ENCODE results near the gene RPS6KA2.

RPS6KA2 gene

DNA sequence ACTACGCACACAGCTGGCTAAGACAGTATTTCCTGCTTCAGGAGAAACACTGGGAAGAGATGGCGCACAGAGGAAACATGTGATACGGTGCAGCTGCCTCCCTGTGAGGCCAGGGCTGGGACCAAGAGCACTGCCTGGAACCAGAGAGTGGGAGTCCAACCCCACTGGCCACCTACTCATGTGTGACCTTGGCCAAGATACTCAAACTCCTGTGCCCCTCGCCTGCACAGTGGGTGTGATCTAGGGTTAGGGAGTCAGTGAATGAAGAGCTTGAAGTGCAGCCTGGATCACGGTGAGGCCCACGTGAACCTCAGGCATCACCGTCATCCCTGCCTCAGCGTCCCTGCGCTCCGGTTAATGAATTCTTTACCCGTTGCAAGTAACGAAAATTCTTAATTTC lies 202.6 kb downstream of the RPS6KA2 start:
- Mint-ChIP-seq H3K27me3 (peaks cover 17% of the 10 kb centered on the region), H3K27ac (no peak overlapping the region), H3K9me3 (peaks cover 2% of the 10 kb centered on the region), H3K36me3 (peaks cover 4% of the 10 kb centered on the region), H3K4me1 (peaks cover 21% of the 10 kb centered on the region), H3K4me3 (no peak overlapping the region)
- DNase-seq, result no peak
- CTCF ChIA-PET, result no interaction called here

DNA sequence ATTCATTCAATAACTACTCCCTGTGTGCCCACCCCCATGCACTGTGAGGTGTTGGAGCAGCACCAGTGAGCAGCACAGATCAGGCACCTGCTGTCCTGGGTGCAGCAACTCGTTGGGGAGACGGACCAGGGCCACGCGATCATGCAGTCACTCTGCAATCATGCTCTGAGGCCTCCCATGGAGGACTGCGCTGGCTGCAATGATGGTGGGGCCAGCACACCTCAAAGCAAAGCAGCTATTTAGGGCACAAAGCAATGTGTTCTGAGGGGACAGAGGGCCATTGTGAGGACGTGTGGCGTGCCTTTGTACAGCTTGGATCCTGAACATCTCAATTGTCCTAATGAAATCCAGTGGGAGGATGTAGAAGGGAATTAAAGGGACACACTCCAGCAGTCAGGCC lies 203.3 kb downstream of the RPS6KA2 start:
- peaks cover 2% of the 10 kb centered on the region for H3K36me3 Mint-ChIP-seq

GRCh38 chr6:166423051-166423745 lies 203.9 kb downstream of the RPS6KA2 start:
- no peak overlapping the region for H3K27ac Mint-ChIP-seq

More for the DNA sequence above, 203.3 kb downstream of the RPS6KA2 start:
- peaks cover 17% of the 10 kb centered on the region for H3K27me3 Mint-ChIP-seq
- peaks cover 28% of the 10 kb centered on the region for H3K4me1 Mint-ChIP-seq
- no peak for DNase-seq
- no peak overlapping the region for H3K27ac Mint-ChIP-seq
- CTCF ChIA-PET, result interaction anchor here (1.2 kb wide), 1 partner anchor 11 kb away, joined by 4 read pairs; no protein-coding TSS in a partner anchor
- H3K9me3 Mint-ChIP-seq, result peaks cover 2% of the 10 kb centered on the region
- H3K4me3 Mint-ChIP-seq, result no peak overlapping the region

DNA sequence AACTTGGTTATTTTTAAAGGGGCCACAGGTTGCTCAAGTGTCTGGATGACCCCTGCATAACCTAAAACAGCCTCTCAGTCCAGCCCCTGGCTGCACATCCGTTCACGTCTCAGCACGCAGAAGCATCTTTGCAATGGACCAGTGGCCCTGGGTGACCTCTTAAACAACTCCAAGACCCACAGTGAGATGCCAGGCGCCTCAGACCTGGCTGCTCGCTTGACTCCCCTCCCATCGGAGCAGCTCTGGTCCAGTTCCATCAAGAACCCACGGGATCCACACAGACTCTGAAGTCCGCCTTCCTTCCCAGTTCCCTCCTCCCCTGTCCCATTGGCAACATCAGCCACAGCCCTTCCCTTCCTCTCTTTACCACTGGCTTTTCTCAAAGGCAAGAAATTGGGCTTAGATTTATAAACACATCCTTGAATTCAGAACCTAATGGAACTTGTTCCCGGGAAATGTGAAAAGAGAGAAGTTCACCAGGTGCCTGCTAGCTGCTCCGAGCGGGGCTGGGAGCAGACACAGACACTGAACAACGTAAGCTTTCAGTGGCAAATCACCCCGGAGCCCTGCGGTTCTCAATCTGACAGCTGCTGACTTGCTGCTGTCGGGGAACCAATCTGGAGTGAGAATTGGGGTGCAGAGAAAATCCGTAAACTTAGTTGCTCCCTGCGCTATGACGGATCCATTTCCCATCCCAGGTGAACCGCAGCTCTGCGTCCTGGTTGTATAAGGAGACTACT lies 204.7 kb downstream of the RPS6KA2 start:
- CTCF ChIA-PET, result no interaction called here

More at GRCh38 chr6:166423051-166423745, 203.9 kb downstream of the RPS6KA2 start:
- peaks cover 34% of the 10 kb centered on the region for H3K4me1 Mint-ChIP-seq
- DNase-seq, result no peak
- H3K9me3 Mint-ChIP-seq, result no peaks in the 10 kb centered on the region
- CTCF ChIA-PET, result interaction anchor here (1.2 kb wide), 1 partner anchor 12 kb away, joined by 4 read pairs; no protein-coding TSS in a partner anchor
- H3K27me3 Mint-ChIP-seq, result peaks cover 17% of the 10 kb centered on the region
- H3K4me3 Mint-ChIP-seq, result no peak overlapping the region
- peaks cover 4% of the 10 kb centered on the region for H3K36me3 Mint-ChIP-seq

DNA sequence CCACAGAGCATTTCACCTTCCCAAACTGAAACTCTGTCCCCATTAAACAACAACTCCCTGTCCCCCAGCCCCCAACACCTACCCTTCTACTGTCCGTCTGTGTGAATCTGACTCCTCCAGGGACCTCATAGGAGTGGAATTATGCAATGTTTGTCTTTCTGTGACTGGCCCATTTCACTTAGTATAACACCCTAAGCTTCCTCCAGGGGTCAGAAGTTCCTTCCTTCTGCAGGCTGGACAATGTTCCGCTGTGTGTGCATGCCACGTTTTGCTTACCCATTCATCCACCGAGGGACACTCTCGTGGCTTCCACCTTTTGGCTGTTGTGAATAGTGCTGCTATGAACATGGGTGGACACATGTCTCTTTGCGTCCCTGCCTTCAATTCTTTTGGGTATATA lies 206.7 kb downstream of the RPS6KA2 start:
- Mint-ChIP-seq H3K36me3 (peaks cover 24% of the 10 kb centered on the region), H3K4me1 (peaks cover 62% of the 10 kb centered on the region), H3K9me3 (peaks cover 13% of the 10 kb centered on the region), H3K4me3 (no peak overlapping the region), H3K27me3 (peaks cover 14% of the 10 kb centered on the region), H3K27ac (peak overlapping the region; percentile 95)
- DNase-seq, result no peak
- CTCF ChIA-PET, result no interaction called here

More for the DNA sequence above, 204.7 kb downstream of the RPS6KA2 start:
- Mint-ChIP-seq H3K9me3 (peaks cover 2% of the 10 kb centered on the region), H3K4me3 (no peak overlapping the region), H3K36me3 (peaks cover 5% of the 10 kb centered on the region), H3K4me1 (peaks cover 42% of the 10 kb centered on the region), H3K27ac (no peak overlapping the region), H3K27me3 (peaks cover 14% of the 10 kb centered on the region)
- no peak for DNase-seq

DNA sequence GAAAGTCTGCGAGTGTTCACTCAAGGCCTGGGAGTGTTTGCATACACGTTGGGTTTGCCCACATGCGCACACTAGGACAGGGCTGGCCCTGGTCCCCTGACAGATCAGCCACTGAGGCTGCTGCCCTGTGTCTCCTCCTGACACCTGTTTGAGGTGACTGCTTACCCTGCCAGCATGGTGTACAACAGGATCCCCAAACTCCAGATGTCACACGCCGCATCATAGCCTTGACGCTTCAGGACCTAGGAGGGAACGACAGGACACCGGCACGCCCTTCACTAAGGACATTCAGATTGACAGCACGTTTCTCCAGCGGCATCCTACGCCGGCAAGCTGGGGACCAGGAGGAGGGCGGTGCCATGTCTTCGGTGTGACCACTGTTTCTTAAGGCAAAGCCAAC lies 207.3 kb downstream of the RPS6KA2 start:
- H3K4me1 Mint-ChIP-seq, result peaks cover 68% of the 10 kb centered on the region
- CTCF ChIA-PET, result interaction anchor here (0.6 kb wide), 1 partner anchor 22 kb away, joined by 3 read pairs; no protein-coding TSS in a partner anchor
- DNase-seq, result no peak
- H3K27me3 Mint-ChIP-seq, result peaks cover 14% of the 10 kb centered on the region
- H3K36me3 Mint-ChIP-seq, result peaks cover 26% of the 10 kb centered on the region
- H3K9me3 Mint-ChIP-seq, result peaks cover 13% of the 10 kb centered on the region
- no peak overlapping the region for H3K4me3 Mint-ChIP-seq
- H3K27ac Mint-ChIP-seq, result peak overlapping the region; percentile 95

GRCh38 chr6:166419286-166419685 lies 207.8 kb downstream of the RPS6KA2 start:
- Mint-ChIP-seq H3K9me3 (peaks cover 13% of the 10 kb centered on the region), H3K27me3 (peaks cover 14% of the 10 kb centered on the region), H3K4me1 (peaks cover 73% of the 10 kb centered on the region), H3K36me3 (peaks cover 26% of the 10 kb centered on the region), H3K27ac (peak overlapping the region; percentile 95), H3K4me3 (peak overlapping the region; percentile 3)
- CTCF ChIA-PET, result interaction anchor here (0.6 kb wide), 1 partner anchor 22 kb away, joined by 3 read pairs; no protein-coding TSS in a partner anchor
- DNase-seq, result peak; percentile 76

GRCh38 chr6:166418691-166419143 lies 208.3 kb downstream of the RPS6KA2 start:
- Mint-ChIP-seq H3K4me3 (no peak overlapping the region), H3K9me3 (peaks cover 13% of the 10 kb centered on the region), H3K36me3 (peaks cover 26% of the 10 kb centered on the region), H3K27me3 (peaks cover 12% of the 10 kb centered on the region), H3K27ac (peak overlapping the region; percentile 95), H3K4me1 (peaks cover 78% of the 10 kb centered on the region)
- CTCF ChIA-PET, result interaction anchor here (0.7 kb wide), 1 partner anchor 12 kb away, joined by 3 read pairs; no protein-coding TSS in a partner anchor
- no peak for DNase-seq

DNA sequence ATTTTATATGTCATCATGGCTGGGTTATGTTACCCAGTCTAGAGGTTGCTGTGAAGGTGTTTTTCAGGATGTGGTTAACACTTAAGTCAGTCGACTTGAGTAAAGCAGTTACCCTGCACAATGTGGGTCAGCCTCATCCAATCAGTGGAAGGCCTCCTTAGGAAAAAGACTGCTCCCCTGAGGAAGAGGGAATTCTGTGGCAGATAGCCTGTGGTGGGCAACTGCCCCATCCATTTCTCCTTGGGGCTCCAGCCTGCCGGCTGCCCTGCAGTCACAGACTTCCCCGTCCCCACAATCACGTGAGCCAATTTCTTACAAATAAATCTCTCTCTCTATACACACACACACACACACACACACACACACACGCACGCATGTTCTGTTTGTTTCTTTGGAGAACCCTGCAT lies 209.8 kb downstream of the RPS6KA2 start:
- peak overlapping the region; percentile 22 for H3K4me3 Mint-ChIP-seq

DNA sequence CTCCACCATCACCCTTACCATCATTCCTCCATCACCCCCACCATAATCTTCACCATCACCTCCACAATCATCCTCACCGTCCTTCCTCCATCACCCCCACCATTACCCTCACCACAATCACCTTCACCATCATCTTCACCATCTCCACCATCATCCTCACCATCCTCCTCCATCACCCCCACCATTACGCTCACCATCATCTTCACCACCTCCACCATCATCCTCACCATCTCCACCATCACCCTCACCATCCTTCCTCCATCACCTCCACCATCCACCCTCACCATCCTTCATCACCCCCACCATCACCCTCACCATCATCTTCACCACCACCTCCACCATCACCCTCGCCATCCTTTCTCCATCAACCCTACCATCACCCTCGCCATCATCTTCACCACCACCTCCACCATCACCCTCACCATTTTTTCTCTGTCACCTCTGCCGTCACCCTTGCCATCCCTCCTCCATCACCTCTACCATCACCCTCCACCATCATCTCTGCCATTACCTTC lies 211.2 kb downstream of the RPS6KA2 start:
- Mint-ChIP-seq H3K4me1 (peaks cover 97% of the 10 kb centered on the region), H3K27ac (peak overlapping the region; percentile 95), H3K36me3 (peaks cover 26% of the 10 kb centered on the region), H3K4me3 (no peak overlapping the region), H3K27me3 (peaks cover 7% of the 10 kb centered on the region), H3K9me3 (peaks cover 13% of the 10 kb centered on the region)
- CTCF ChIA-PET, result no interaction called here
- no peak for DNase-seq

More for the DNA sequence above, 209.8 kb downstream of the RPS6KA2 start:
- H3K27ac Mint-ChIP-seq, result peak overlapping the region; percentile 95
- peaks cover 90% of the 10 kb centered on the region for H3K4me1 Mint-ChIP-seq
- peaks cover 13% of the 10 kb centered on the region for H3K9me3 Mint-ChIP-seq
- peaks cover 2% of the 10 kb centered on the region for H3K27me3 Mint-ChIP-seq
- peak; percentile 70 for DNase-seq
- CTCF ChIA-PET, result no interaction called here
- peaks cover 26% of the 10 kb centered on the region for H3K36me3 Mint-ChIP-seq

GRCh38 chr6:166415306-166415705 lies 211.7 kb downstream of the RPS6KA2 start:
- peaks cover 13% of the 10 kb centered on the region for H3K9me3 Mint-ChIP-seq
- peaks cover 7% of the 10 kb centered on the region for H3K27me3 Mint-ChIP-seq
- DNase-seq, result peak; percentile 75
- H3K4me3 Mint-ChIP-seq, result peak overlapping the region; percentile 4
- H3K27ac Mint-ChIP-seq, result peak overlapping the region; percentile 95
- CTCF ChIA-PET, result no interaction called here
- peaks cover 97% of the 10 kb centered on the region for H3K4me1 Mint-ChIP-seq
- peaks cover 26% of the 10 kb centered on the region for H3K36me3 Mint-ChIP-seq

GRCh38 chr6:166413491-166413951 lies 213.5 kb downstream of the RPS6KA2 start:
- no peak for DNase-seq
- CTCF ChIA-PET, result no interaction called here
- H3K4me3 Mint-ChIP-seq, result no peak overlapping the region

GRCh38 chr6:166412911-166413384 lies 214.1 kb downstream of the RPS6KA2 start:
- peaks cover 7% of the 10 kb centered on the region for H3K27me3 Mint-ChIP-seq
- CTCF ChIA-PET, result no interaction called here
- H3K4me1 Mint-ChIP-seq, result peaks cover 79% of the 10 kb centered on the region
- H3K4me3 Mint-ChIP-seq, result no peak overlapping the region
- H3K9me3 Mint-ChIP-seq, result peaks cover 13% of the 10 kb centered on the region
- peaks cover 22% of the 10 kb centered on the region for H3K36me3 Mint-ChIP-seq
- H3K27ac Mint-ChIP-seq, result peak overlapping the region; percentile 26
- DNase-seq, result no peak

More at GRCh38 chr6:166413491-166413951, 213.5 kb downstream of the RPS6KA2 start:
- peaks cover 85% of the 10 kb centered on the region for H3K4me1 Mint-ChIP-seq
- H3K9me3 Mint-ChIP-seq, result peaks cover 13% of the 10 kb centered on the region
- H3K27ac Mint-ChIP-seq, result peak overlapping the region; percentile 26
- H3K27me3 Mint-ChIP-seq, result peaks cover 7% of the 10 kb centered on the region
- peaks cover 23% of the 10 kb centered on the region for H3K36me3 Mint-ChIP-seq
